PC-9 (cell line): ENCODE measurements around the gene DUSP23.

Experiments used
- EZH2 ChIP-seq: fragments of 200-600 bp; sonication (generic); IDR thresholded peaks from 2 replicates; pipeline ENCODE4 v1.8.0; 2017; ENCODE audit warnings: antibody characterized with exemption, low read depth
- TF ChIP-seq, protein P1 (sequence below): fragments of 200-600 bp; sonication (generic); conservative IDR thresholded peaks from 2 replicates; pipeline ENCODE4 v1.6.1; 2017; ENCODE audit warnings: mixed run types, antibody characterized with exemption, mild to moderate bottlenecking, moderate library complexity

DNA sequence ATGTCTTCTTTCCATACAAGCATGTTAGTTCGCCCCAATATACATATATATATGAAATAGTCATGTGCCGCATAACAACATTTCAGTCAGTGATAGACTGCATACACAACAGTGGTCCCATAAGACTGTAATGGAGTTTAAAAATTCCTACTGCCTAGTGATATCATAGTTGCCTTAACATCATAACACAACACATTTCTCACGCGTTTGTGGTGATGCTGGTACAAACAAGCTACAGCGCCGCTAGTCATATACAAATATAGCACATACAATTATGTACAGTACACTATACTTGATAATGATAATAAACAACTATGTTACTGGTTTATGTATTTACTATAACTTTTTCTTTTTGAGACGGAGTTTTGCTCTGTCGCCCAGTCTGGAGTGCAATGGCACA is 35.2 kb downstream of the DUSP23 start:
- TF ChIP-seq, protein P1, sequence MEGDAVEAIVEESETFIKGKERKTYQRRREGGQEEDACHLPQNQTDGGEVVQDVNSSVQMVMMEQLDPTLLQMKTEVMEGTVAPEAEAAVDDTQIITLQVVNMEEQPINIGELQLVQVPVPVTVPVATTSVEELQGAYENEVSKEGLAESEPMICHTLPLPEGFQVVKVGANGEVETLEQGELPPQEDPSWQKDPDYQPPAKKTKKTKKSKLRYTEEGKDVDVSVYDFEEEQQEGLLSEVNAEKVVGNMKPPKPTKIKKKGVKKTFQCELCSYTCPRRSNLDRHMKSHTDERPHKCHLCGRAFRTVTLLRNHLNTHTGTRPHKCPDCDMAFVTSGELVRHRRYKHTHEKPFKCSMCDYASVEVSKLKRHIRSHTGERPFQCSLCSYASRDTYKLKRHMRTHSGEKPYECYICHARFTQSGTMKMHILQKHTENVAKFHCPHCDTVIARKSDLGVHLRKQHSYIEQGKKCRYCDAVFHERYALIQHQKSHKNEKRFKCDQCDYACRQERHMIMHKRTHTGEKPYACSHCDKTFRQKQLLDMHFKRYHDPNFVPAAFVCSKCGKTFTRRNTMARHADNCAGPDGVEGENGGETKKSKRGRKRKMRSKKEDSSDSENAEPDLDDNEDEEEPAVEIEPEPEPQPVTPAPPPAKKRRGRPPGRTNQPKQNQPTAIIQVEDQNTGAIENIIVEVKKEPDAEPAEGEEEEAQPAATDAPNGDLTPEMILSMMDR: no peak
- TF ChIP-seq EZH2: no peak
